DMS79 (cell line): Measurements from ENCODE around the gene KMT2A.
"Not testable (repeated sequence)": the region's sequence is repeated elsewhere in the genome, so short reads cannot be mapped to it uniquely, and the experiment has no call there.

ENCODE experiments used
- DNase-seq: peaks from one replicate; lab custom pipeline; 2025; lab: John Stamatoyannopoulos, UW

KMT2A gene

DNA sequence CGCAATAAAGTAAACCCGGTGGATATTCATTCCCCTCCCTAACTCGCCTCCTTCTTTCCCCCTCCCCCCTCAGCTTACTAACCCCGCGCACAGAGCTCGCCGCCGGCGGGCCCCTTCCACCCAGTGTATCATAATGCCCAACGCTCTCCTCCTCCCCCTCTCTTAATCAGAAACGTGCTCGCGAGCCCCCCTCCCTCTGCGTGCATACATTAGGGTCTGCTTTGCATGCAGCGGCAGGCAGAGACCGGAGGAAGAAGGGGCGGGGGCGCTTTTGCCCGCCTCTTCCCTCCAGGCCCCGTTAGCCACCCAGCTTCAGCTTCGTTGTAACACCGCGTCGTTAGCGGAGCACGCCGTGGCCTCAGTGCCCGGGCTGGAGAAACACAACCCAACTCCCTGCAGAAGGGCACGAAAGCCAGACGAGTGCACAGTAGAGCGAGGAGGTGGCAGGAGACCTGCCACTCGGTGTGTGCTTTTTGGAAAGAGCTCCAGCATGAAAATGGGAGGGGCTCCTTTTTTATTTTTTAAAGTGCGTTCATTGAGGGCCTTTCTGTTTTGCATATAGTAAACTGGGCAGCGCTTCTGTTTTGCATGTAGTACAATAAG lies 901 bp upstream of the KMT2A start:
- DNase-seq = peak; percentile 79

DNA sequence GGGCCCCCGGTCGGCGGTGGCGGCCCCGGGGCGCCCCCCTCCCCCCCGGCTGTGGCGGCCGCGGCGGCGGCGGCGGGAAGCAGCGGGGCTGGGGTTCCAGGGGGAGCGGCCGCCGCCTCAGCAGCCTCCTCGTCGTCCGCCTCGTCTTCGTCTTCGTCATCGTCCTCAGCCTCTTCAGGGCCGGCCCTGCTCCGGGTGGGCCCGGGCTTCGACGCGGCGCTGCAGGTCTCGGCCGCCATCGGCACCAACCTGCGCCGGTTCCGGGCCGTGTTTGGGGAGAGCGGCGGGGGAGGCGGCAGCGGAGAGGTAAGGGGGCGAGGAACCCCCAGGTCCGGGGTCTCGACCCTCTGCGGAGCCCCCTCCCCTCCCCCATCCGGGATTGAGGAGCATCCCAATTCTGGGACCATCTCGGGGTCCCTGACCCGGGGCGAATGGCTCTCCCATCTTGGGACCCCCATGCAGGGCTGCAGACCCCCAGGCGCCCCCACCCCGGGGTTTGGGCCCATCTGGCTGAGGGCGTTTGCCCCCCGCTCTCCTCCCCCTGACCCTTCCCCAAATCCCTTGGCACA lies 431 bp downstream of the KMT2A start:
- DNase-seq = no peak

DNA sequence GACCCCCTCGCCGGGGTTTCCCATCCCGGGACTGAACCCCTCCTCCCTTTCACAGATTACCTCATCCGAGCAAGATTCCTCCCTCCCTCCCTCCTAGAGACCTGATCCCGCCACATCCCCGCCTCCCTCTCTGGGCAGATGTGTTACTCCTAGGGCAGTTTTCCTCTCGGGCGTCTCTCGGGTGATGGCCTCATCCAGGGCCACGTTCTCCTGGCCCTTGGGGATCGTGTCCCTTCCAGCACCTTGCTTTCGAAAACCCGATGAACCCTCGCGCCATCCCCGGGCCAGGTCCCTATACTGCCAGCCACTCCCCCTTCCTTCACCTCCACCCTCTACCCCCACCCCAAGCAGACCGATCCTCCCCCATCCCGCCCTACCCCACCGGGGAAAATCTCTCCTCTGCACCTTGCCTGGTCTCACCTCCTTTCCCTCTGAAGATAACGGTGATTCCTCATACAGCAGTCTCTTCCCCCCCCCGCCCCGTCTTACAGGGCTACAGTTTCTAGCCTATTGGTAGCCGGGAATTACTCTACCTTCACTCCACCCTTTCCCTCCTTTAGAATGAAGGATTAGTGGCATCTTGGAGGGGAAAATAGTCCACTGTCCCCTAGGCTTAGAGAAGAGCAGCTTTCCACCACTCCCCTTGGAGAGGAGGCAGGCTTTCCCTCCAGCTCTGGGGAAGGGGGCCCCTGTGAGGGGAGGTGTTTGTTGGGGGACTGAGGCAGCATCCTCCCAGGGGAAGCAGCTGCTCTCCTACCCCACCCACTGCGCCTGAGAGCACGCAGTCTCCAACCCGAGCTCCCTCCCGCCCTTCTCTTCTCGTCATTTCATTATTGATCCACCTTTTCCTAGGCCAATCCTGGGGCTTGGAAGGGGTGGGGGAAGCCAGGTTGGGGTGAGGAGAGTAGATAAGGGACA lies 1.2 kb downstream of the KMT2A start:
- peak; percentile 33 for DNase-seq

DNA sequence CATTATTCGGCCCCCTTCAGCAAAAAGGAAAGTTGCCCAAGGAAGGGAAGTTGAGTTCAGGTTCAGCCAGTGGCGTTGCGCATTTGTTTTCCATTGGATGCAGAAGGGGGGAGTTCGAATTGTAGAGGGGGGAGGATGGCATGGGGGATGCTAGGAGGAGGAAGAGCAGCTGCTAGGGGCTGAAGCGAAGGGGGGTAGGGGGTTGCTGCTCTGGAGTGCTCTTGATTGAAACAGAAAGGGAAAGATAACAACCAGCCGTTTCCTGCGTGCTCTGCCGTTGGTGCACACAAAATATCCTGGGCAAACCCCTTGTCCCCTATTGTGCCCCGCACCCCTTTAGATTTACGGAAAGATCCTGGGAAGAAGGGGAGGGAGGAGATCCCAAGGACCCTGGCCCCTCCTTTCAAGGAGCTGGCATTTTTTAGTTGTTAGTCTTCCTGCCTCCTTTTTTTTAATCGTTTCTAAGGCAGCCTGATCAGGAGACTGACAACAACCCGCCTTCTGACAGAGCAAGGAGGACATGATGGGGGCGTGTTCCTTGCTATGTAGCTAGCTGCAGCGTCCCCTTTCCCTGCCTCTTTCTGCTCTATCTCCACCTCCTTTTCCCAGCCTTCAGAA lies 2.1 kb downstream of the KMT2A start:
- DNase-seq = peak; percentile 24

DNA sequence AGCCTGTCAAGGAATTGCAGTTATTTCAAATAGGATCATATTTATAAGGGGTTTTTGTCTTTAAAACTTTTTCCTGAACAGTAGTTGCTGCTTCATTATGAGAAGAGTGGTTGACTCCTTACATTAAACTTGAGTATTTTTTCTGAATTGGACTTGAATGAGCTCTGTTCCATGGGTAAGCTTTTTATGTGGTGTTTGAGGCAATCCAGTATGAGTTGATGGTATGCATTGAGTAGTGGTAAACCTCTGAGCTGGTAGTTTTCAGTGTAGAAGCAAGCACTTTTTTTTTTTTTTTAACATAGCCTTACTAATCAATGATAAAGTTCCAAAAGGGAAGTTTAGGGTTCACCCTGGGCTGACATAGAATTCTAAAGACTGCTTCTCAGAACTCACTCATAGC lies 3.4 kb downstream of the KMT2A start:
- no peak for DNase-seq

DNA sequence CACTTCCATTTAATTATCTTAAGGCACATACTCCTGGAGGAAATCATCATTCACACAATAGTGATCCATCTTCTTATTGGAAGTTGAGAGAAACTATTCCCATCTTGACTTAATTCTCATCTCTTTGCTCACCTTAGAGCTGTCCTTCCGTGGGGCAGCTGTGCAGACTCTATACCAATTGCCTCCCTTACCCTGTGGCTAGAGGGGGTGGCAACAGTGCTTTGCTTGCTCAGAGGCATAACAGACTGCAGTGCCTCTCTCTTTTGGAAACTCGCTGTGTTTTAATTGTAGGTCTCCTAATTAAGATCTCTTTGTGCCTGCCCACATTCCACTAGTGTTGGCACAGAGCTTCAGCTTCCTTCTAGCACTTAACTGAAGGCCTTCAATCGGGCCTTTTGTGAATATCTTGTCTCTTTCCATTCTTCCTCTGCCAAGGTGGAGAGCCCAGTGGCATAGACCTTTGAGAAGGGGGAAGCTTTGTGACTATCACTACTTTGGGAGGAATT lies 5.5 kb downstream of the KMT2A start:
- DNase-seq = no peak

DNA sequence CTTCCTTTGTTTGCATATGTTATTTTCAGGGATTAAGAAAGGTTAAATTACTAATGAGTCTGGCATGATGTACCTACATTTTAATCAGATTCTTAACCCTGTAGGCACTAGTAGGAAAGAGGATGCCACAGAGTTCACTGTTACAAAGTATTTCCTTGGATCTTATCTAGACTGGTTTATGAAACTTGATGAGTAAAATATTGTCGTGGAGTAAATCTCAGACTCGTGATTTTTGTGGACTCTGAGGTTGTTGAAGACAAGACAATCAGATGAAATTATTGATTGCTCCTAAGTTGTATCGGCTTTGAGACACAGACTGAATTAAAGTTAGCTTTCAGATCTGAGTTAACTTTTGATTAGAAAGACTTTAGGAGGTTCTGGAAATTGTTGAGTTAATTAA lies 6.0 kb downstream of the KMT2A start:
- no peak for DNase-seq

DNA sequence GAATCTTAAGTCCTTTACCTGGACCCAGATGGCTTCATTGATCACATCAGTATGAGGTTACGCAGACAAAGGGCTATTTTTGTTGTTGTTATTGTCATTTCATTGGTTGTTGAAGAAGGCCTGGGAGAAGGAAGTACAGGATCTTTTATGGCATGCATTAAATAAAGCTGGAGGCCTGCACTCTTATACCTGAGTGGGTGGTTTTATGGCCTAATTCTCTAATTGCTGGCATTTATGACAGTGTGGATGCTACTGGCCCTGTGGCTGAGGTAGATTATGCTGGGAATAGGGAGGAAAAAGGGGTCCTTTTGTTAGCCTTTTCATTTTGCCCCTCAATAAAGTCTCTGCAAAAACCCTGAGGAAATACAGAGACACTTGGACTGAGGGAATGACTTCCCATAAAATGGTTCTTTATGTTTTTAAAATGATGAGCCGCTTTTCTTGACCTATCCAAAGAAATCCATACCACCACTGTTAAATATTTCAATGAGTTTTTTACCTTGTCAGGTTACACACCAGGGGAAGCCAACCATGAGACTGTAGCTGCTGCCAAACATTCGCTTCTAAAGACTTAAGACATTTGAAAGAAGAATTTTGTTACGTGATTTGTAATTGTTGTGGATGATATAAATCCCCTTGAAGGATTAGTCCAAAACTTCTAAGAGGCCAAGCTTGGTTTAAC lies 6.8 kb downstream of the KMT2A start:
- no peak for DNase-seq

DNA sequence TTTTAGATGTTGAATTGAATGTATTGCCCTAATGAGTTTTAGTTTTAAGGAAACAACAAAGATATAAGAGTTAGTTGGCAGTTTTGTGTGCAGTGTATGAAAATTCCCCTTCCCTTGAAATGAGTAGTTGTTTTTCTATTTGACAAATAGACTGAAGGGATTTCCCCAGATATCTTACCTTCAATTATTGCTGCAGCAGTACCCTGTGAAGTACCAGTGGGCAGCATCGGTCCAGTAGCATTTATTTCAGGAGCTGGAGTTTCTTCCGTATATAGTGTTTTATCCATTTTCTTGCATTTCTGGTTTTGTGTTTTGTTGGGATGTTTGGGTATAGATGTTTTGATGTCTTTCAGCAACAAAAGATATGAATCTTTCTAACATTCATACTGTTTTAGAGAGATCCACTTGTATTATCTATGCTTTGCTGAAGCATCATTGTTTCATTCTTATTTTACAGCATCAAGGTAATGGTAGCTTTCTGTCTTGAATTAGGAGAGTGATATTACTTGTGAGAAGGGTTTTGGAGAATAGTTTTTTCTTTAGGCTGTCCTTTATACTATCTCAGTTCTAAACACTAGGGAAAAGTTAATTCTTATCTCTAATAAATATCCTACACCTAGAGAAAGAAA lies 7.4 kb downstream of the KMT2A start:
- no peak for DNase-seq

DNA sequence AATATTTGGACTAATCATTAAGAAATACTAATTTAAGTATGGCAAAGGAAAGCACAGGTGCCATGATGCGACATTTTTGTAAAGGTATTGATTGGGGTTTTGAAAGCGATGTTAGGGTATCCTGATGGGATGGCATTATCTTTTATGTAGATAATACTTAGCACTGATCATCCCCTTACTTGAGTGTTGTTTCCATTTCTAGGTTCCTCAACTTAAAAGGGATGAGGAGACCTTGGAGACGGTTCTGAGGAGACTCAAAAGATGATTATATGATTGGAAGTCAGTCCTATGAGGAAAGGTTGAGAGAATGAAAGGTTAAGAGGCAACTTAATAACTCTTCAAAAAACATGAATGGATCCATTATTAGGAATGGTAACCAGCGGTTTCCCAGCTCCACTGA lies 11.1 kb downstream of the KMT2A start:
- no peak for DNase-seq

DNA sequence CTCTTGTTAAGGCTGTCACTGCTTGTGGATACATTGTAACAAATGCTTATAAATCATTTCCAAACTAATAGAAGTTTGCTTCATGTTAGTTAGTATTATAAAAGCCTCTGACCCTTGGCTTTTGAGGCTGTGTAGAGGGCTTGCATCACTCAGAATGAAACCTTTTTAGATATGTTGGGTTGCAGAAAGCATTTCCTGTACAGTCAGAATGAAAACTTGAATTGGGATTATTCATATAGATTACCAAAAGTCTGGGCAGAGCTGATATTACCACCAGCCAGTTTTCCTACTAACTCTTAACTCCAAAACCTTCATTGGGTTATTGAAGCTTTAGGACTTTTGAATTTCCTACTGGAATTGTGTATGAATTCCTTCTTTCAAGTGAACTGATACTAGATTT lies 12.0 kb downstream of the KMT2A start:
- no peak for DNase-seq

DNA sequence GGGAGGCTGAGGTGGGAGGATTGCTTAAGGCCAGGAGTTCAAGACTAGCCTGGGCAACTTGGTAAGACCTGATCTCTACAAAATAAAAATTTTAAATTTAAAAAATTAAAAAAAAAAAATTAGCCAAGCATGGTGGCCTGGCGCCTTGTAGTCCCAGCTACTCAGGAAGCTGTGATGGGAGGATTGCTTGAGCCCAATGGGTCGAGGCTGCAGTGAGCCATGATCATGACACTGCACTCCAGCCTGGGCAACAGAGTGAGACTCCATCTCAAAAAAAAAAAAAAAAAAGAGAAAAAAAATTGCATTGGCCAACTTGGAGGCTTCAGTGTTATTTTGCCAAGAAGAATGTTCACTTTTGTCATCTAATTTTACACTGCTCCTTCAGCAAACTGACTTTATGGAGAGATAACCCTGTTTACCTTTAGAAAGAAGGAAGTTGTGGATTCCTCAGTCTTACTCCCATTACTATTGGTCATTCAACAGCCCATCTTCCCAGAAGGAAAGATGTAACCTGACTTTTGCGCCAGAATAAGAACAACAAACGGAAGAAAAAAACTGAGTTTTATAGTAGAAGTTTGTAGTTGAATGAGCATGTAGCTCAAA lies 13.1 kb downstream of the KMT2A start:
- no peak for DNase-seq

DNA sequence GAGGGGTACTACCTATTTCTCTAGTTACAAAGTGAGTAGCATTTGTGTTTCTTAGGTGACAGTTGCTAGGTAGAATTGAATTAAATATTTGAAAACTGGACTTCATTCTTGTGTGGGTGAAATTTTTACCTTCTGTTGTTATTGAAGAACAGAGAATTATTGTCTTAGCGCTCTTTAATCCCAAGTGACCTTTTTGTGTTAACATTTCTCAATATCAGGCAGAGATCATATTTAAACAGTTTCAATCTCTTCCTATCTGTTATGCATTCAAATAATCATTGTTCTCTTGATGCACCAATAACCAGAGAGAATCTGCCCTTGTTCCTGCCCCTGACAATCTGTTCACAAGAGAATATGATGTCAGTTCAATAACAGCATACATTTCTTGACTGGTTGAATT lies 14.2 kb downstream of the KMT2A start:
- DNase-seq = no peak

DNA sequence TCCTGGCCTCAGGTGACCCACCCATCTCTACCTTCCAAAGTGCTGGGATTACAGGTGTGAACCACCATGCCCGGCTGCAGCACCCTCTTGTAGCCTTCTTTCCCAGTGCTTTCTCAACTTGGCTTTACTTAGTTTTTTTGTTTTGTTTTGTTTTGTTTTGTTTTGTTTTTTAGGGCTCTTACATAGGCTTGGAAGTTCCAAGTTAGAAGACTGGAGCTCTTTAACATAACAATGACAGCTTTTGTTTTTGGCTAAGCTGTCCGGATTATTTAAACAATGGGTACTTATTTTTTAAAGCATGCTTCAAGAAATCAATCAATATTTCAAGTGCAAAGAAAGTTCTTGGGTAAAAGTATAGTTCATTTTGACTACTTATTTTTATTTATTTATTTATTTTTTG lies 25.9 kb downstream of the KMT2A start:
- no peak for DNase-seq

DNA sequence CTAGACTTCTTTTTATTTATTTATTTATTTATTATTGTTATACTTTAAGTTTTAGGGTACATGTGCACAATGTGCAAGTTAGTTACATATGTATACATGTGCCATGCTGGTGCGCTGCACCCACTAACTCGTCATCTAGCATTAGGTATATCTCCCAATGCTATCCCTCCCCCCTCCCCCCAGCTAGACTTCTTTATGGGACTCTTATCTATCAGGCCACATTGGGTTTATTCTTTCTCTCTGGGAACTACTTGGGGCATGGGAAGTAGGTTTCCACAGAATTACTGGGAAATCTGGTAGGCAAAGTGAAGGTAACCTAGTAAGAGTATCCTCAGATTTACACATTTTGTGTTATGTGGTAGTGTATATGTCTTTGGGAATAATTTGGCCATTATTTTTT lies 32.7 kb downstream of the KMT2A start:
- not testable (repeated sequence) for DNase-seq

DNA sequence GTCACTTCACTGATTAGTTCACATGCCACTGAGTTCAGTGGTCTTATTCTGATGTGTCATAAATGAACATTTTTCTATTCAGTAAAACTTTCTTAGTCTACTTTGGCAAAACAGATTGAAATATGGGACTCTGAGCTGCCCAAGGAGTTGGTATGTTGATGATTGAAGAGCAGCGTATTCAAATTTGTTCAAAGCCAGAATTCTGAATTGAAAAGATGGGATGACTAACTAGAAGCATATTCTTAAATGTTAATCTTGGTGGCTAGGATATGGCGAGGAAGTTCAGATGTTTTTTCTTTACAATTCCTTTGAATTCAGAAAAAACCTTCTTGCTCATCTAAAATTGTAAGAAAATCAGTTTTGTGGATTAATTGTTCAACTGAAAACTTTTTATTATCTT lies 34.7 kb downstream of the KMT2A start:
- no peak for DNase-seq

DNA sequence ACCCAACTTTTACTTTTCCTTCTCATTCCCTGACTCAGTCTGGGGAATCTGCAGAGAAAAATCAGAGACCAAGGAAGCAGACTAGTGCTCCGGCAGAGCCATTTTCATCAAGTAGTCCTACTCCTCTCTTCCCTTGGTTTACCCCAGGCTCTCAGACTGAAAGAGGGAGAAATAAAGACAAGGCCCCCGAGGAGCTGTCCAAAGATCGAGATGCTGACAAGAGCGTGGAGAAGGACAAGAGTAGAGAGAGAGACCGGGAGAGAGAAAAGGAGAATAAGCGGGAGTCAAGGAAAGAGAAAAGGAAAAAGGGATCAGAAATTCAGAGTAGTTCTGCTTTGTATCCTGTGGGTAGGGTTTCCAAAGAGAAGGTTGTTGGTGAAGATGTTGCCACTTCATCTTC lies 37.2 kb downstream of the KMT2A start:
- no peak for DNase-seq

DNA sequence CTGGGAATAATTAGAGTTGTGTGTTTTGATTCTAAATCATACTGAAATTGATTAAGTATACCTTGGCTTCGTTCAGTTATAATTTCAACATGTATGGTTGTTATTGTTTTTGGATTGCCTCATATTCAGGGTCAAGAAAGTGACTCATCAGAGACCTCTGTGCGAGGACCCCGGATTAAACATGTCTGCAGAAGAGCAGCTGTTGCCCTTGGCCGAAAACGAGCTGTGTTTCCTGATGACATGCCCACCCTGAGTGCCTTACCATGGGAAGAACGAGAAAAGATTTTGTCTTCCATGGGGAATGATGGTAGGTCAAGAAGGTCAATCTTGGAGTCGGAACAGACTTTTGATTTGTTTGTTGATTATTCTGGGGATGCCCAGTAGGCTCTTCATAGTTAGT lies 40.4 kb downstream of the KMT2A start:
- no peak for DNase-seq

DNA sequence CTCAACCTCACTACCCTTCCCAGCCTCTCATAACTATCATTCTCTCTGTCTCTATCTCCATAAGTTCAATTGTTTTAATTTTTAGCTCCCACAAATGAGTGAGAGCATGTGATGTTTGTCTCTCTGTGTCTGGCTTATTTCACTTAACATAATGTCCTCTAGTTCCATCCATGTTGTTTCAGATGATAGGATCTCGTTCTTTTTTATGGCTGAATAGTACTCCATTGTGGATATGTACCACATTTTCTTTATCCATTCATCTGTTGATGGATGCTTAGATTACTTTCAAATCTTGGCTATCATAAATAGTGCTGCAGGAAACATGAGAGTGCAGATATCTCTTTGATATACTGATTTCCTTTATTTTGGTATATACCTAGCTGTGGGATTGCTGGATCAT lies 44.9 kb downstream of the KMT2A start:
- not testable (repeated sequence) for DNase-seq

DNA sequence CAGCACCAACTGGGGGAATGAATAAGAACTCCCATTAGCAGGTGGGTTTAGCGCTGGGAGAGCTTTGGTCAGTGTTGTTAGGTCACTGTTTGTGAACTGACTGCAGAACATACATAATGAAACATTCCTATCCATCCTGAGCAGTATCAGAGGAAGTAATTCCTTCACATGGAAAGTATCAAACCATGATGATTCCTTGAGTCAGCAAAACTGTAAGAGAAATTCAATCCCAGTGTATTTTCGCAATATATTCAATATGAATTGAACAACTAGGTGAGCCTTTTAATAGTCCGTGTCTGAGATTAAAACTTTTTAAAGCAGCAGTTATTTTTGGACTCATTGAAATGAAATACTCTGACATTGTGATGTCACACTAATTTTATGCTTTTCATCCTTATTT lies 48.1 kb downstream of the KMT2A start:
- DNase-seq = no peak

DNA sequence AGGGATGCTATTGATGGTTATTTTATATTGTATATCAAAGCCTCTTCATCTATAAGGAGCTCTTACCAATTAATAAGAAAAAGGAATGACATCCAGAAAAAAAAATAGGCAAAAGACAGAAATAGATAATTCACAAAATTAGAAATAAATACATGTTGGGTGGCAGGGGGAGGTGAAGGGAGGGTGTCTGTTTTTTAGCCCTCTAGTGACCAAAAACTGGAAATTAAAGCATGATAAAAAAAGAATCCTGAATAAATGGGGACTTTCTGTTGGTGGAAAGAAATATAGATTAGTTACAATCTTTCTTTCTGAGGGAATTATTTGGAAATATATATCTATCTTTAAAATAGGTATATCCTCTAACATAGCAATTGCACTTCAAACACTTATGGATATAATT lies 49.0 kb downstream of the KMT2A start:
- no peak for DNase-seq
